Measurements from ENCODE around the gene PIAS3. TPM values are rescaled to one million over a fixed set of nuclear protein-coding genes. Genes with fewer than 3 reads are reported as not detected.
A peak's percentile ranks its signal among the peaks of the same experiment; 100 is the strongest.

PIAS3 gene
- total and polyA plus RNA-seq, 2 donors (not counting 3 experiments of a cell fraction or from before 2014, with no cell fraction given) = 50.1 to 71.8 TPM

DNA sequence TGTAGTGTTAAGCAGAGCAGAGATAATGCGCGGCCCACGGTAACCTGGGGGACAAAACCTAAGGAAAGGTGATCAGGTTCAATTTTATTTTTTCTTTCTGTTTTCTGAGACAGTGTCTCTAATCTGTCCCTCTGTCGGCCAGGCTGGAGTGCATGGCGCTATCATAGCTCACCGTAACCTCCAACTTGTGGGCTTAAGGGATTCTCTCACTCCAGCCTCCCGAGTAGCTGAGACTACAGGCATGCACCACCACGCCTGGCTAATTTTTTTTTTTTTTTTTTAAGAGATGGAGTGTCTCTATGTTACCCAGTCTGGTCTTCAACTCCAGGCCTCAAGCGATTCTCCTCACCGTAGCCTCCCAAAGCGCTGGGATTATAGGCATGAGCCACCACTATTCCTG is 27.5 kb upstream of the PIAS3 start:
- Histone ChIP-seq H3K9me1 (replicated peaks; ENCODE audit: control insufficient read depth, extremely low read depth, insufficient read depth, low read length) (no peaks in the 10 kb centered on the region), H3K79me2 (ENCODE audit: control insufficient read depth, insufficient read depth, low read length) (no peaks in the 10 kb centered on the region), H3K36me3 (ENCODE audit: control insufficient read depth in 2 of 2, extremely low read depth in 1 of 2, insufficient read depth in 2 of 2, low read length in 2 of 2) (no peaks in the 10 kb centered on the region), H3K27me3 (ENCODE audit: control insufficient read depth in 2 of 2, insufficient read depth in 2 of 2, low read length in 2 of 2) (no peaks in the 10 kb centered on the region), H3K4me2 (ENCODE audit: insufficient read depth, low read length) (no peak overlapping the region), H3K27ac (ENCODE audit: insufficient read depth, low read depth, low read length) (no peak overlapping the region), H3K4me1 (ENCODE audit: control insufficient read depth, extremely low read depth, insufficient read depth, low read length) (peaks cover 29% of the 10 kb centered on the region), H3K9me3 (replicated peaks; ENCODE audit: control insufficient read depth, insufficient read depth, low read length) (no peaks in the 10 kb centered on the region), H4K20me1 (replicated peaks; ENCODE audit: control insufficient read depth, extremely low read depth, insufficient read depth, low read length) (no peaks in the 10 kb centered on the region), H3K9ac (replicated peaks; ENCODE audit: extremely low read depth, insufficient read depth, low read length) (peak overlapping the region; percentile 26), H2AFZ (ENCODE audit: low read depth, low read length) (peak overlapping the region; percentile 99), H3K4me3 (replicated peaks in 1 of 3; ENCODE audit: insufficient read depth in 1 of 3, low read depth in 1 of 3, low read length in 3 of 3) (peak overlapping the region; percentile 64 to 94 (median 68))
- no TSS peak for BruUV-seq (replicated peaks)
- ChIA-PET CTCF (interaction anchor here (1.3 to 8.9 kb wide), 4 partner anchors 9 to 40 kb away, joined by 3 to 152 read pairs (median 20); partner anchors contain the start of genes ITGA10, NUDT17 and PIAS3), POLR2A (interaction anchor here (0.7 kb wide), 1 partner anchor 13 kb away, joined by 3 read pairs; no protein-coding TSS in a partner anchor)
- dilution Hi-C loops (cut with MboI; ENCODE audit: extremely low pct_ligation_motif_present, low sequenced_read_pairs) (no loop called here), intact Hi-C loops (cut with micrococcal nuclease) (no loop called here)
- no peak for TF ChIP-seq POLR2AphosphoS5 (IDR thresholded peaks at IDR 0.05; ENCODE audit: insufficient read depth, low read depth, low read length)
- TF ChIP-seq MAX (IDR thresholded peaks at IDR 0.05; ENCODE audit: insufficient read depth, insufficient read length) = no peak
- no peak for TF ChIP-seq GATA2 (IDR thresholded peaks at IDR 0.05; ENCODE audit: insufficient read depth, insufficient read length, low read depth, low read length)
- TF ChIP-seq POLR2A (IDR thresholded peaks at IDR 0.05; ENCODE audit: low read depth, low read length) = no peak
- TF ChIP-seq EZH2 (IDR thresholded peaks at IDR 0.05; ENCODE audit: borderline replicate concordance, low read depth, low read length, severe bottlenecking) = no peak
- TF ChIP-seq FOS (IDR thresholded peaks at IDR 0.05; ENCODE audit: borderline replicate concordance, insufficient read depth, low read length) = no peak
- no peak for TF ChIP-seq JUN (IDR thresholded peaks at IDR 0.05; ENCODE audit: borderline replicate concordance, insufficient read depth, insufficient read length, low read depth)
- TF ChIP-seq, protein P1, sequence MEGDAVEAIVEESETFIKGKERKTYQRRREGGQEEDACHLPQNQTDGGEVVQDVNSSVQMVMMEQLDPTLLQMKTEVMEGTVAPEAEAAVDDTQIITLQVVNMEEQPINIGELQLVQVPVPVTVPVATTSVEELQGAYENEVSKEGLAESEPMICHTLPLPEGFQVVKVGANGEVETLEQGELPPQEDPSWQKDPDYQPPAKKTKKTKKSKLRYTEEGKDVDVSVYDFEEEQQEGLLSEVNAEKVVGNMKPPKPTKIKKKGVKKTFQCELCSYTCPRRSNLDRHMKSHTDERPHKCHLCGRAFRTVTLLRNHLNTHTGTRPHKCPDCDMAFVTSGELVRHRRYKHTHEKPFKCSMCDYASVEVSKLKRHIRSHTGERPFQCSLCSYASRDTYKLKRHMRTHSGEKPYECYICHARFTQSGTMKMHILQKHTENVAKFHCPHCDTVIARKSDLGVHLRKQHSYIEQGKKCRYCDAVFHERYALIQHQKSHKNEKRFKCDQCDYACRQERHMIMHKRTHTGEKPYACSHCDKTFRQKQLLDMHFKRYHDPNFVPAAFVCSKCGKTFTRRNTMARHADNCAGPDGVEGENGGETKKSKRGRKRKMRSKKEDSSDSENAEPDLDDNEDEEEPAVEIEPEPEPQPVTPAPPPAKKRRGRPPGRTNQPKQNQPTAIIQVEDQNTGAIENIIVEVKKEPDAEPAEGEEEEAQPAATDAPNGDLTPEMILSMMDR (IDR thresholded peaks at IDR 0.05; ENCODE audit: extremely low read depth in 1 of 2, insufficient read depth in 1 of 2, low read depth in 1 of 2, low read length in 2 of 2) = no peak
- no peak for TF ChIP-seq MYC (IDR thresholded peaks at IDR 0.05; ENCODE audit: low read depth, low read length)
- DNase-seq (ENCODE audit: low read depth, low spot score) (no peak), FAIRE-seq (no peak)
